Mucosa of stomach (tissue), 1 donor: ENCODE measurements around the gene NFAT5.
A peak's percentile ranks its signal among the peaks of the same experiment; 100 is the strongest.
"Not testable (repeated sequence)": the region's sequence is repeated elsewhere in the genome, so short reads cannot be mapped to it uniquely, and the experiment has no call there.

Source experiments
- H3K27me3 ChIP-seq: one replicate; pipeline ENCODE4 v1.7.0; 2013; ENCODE audit warnings: mild to moderate bottlenecking, low read length; ENCODE audit not compliant: control insufficient read depth, insufficient read depth
- H3K36me3 ChIP-seq: one replicate; pipeline ENCODE4 v1.7.0; 2013; ENCODE audit warnings: low read length; ENCODE audit not compliant: control insufficient read depth, insufficient read depth
- H3K4me1 ChIP-seq: one replicate; pipeline ENCODE4 v1.7.0; 2013; ENCODE audit warnings: mild to moderate bottlenecking, low read length; ENCODE audit not compliant: control insufficient read depth, insufficient read depth
- H3K4me3 ChIP-seq: one replicate; pipeline ENCODE4 v1.7.0; 2013; ENCODE audit warnings: low read length
- H3K9ac ChIP-seq: one replicate; pipeline ENCODE4 v1.7.0; 2013; ENCODE audit warnings: mild to moderate bottlenecking, low read length, moderate library complexity
- H3K9me3 ChIP-seq: one replicate; pipeline ENCODE4 v1.7.0; 2013; ENCODE audit warnings: mild to moderate bottlenecking, low read length, moderate library complexity; ENCODE audit not compliant: control insufficient read depth
- donor health status: Pancreatic carcinoma.

NFAT5 gene

GRCh38 chr16:69561901-69562300 is 3.9 kb upstream of the NFAT5 start:
- H3K9ac ChIP-seq, result no peak overlapping the region

GRCh38 chr16:69562813-69563212 is 3.0 kb upstream of the NFAT5 start:
- no peaks in the 10 kb centered on the region for H3K9me3 ChIP-seq
- H3K4me1 ChIP-seq, result peaks cover 5% of the 10 kb centered on the region
- no peak overlapping the region for H3K9ac ChIP-seq
- H3K27me3 ChIP-seq, result no peaks in the 10 kb centered on the region
- H3K36me3 ChIP-seq, result no peaks in the 10 kb centered on the region
- H3K4me3 ChIP-seq, result no peak overlapping the region

More at GRCh38 chr16:69561901-69562300, 3.9 kb upstream of the NFAT5 start:
- Histone ChIP-seq H3K9me3 (no peaks in the 10 kb centered on the region), H3K4me1 (no peaks in the 10 kb centered on the region), H3K27me3 (no peaks in the 10 kb centered on the region), H3K4me3 (no peak overlapping the region), H3K36me3 (no peaks in the 10 kb centered on the region)

- no peak overlapping the region for H3K9ac ChIP-seq
- H3K9me3 ChIP-seq, result no peaks in the 10 kb centered on the region
- peaks cover 8% of the 10 kb centered on the region for H3K4me1 ChIP-seq
- H3K36me3 ChIP-seq, result no peaks in the 10 kb centered on the region
- H3K4me3 ChIP-seq, result no peak overlapping the region
- no peaks in the 10 kb centered on the region for H3K27me3 ChIP-seq
Measured at GRCh38 chr16:69563605-69564580, 1.9 kb upstream of the NFAT5 start.

- Histone ChIP-seq H3K9ac (peak overlapping the region; percentile 87), H3K4me1 (peaks cover 8% of the 10 kb centered on the region), H3K9me3 (no peaks in the 10 kb centered on the region), H3K27me3 (no peaks in the 10 kb centered on the region), H3K4me3 (peak overlapping the region; percentile 40), H3K36me3 (no peaks in the 10 kb centered on the region)
Measured at GRCh38 chr16:69564845-69565670, 708 bp upstream of the NFAT5 start.

- no peaks in the 10 kb centered on the region for H3K27me3 ChIP-seq
- no peaks in the 10 kb centered on the region for H3K9me3 ChIP-seq
- peak overlapping the region; percentile 64 for H3K4me3 ChIP-seq
- peak overlapping the region; percentile 96 for H3K9ac ChIP-seq
- H3K36me3 ChIP-seq, result no peaks in the 10 kb centered on the region
- H3K4me1 ChIP-seq, result peaks cover 8% of the 10 kb centered on the region
Measured at GRCh38 chr16:69566240-69566980, 644 bp downstream of the NFAT5 start.

GRCh38 chr16:69566981-69567680 is 1.4 kb downstream of the NFAT5 start:
- Histone ChIP-seq H3K27me3 (no peaks in the 10 kb centered on the region), H3K9me3 (no peaks in the 10 kb centered on the region), H3K36me3 (no peaks in the 10 kb centered on the region), H3K9ac (peak overlapping the region; percentile 96), H3K4me1 (peaks cover 8% of the 10 kb centered on the region), H3K4me3 (peak overlapping the region; percentile 64)

GRCh38 chr16:69568676-69569075 is 2.9 kb downstream of the NFAT5 start:
- Histone ChIP-seq H3K27me3 (no peaks in the 10 kb centered on the region), H3K4me1 (peaks cover 8% of the 10 kb centered on the region), H3K4me3 (no peak overlapping the region), H3K36me3 (no peaks in the 10 kb centered on the region), H3K9me3 (no peaks in the 10 kb centered on the region), H3K9ac (no peak overlapping the region)

DNA sequence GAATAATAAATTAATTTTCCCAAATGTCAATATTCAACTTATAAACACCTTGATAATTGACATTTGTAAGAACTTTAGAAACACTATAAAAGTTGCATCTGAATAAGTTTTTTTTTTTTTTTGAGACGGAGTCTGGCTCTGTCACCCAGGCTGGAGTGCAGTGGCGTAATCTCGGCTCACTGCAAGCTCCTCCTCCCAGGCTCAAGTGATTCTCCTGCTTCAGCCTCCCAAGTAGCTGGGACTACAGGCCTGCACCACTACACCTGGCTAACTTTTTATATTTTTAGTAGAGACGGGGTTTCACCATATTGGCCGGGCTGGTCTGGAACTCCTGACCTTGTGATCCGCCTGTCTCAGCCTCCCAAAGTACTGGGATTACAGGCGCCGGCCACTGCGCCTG is 13.0 kb downstream of the NFAT5 start:
- not testable (repeated sequence) for H3K27me3 ChIP-seq, H3K9me3 ChIP-seq, H3K4me3 ChIP-seq, H3K4me1 ChIP-seq, H3K36me3 ChIP-seq, H3K9ac ChIP-seq

DNA sequence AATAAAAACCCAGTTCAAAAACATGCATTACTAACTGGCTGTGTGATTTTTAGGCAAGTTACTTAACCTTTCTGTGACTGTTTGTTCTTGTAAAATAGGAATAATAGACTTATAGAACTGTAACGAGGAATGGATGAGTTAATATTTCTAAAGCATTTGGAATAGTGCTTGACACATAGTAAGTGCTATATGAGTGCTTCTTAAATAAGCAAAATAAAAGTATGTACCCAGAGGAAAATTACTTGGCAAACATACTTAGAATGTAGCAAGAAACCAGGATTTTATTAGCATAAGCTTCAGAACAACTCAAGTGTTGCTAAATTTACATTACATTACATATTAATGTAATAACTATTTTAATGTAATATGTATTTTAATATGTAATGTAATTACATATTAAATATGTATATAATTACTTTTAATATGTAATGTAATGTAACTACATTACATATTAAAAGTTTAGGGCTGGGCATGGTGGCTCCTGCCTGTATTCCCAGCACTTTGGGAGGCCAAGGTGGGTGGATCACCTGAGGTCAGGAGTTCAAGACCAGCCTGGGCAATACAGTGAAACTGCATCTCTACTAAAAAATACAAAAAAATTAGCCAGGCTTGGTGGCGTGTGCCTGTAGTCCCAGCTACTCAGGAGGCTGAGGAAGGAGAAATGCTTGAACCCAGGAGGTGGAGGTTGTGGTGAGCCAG is 14.2 kb downstream of the NFAT5 start:
- Histone ChIP-seq H3K9ac (no peak overlapping the region), H3K4me3 (no peak overlapping the region), H3K4me1 (no peaks in the 10 kb centered on the region), H3K36me3 (no peaks in the 10 kb centered on the region), H3K9me3 (no peaks in the 10 kb centered on the region), H3K27me3 (no peaks in the 10 kb centered on the region)

DNA sequence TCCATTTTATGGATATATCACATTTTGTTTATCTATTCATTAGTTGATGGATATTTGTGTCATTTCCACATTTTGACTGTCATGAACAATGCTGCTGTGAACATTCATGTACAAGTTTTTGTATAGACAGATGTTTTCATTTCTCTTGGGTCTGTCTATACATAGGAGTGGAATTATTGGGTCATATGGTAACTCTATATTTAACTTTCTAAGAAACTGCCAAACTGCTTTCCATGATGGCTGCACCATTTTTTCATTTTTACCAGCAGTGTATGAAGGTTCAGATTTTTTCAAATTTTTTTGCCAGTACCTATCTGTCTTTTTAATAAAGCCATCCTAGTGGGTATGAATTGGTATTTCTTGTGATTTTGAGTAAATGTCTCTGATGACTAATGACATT is 15.5 kb downstream of the NFAT5 start:
- Histone ChIP-seq H3K4me3 (no peak overlapping the region), H3K9ac (no peak overlapping the region), H3K4me1 (no peaks in the 10 kb centered on the region), H3K9me3 (no peaks in the 10 kb centered on the region), H3K27me3 (no peaks in the 10 kb centered on the region), H3K36me3 (no peaks in the 10 kb centered on the region)

GRCh38 chr16:69584493-69584892 is 18.7 kb downstream of the NFAT5 start:
- not testable (repeated sequence) for H3K4me3 ChIP-seq, H3K27me3 ChIP-seq, H3K4me1 ChIP-seq, H3K36me3 ChIP-seq, H3K9ac ChIP-seq, H3K9me3 ChIP-seq
